Neuronal stem cell (in vitro differentiated cells): ENCODE data around the gene CENPP.
A peak's percentile ranks its signal among the peaks of the same experiment; 100 is the strongest.

Experiments
- DNase-seq: peaks from one replicate; pipeline ENCODE4 v3.0.0-alpha.2; 2013; ENCODE audit warnings: low spot score
- H2AFZ ChIP-seq: one replicate; pipeline ENCODE4 v1.6.1; 2013; ENCODE audit warnings: mild to moderate bottlenecking, low read length, inconsistent platforms
- H2AK5ac ChIP-seq: 2 replicates; pipeline ENCODE4 v1.6.1; 2013; ENCODE audit warnings: low read depth, mild to moderate bottlenecking, inconsistent platforms, low read length, moderate library complexity, mixed read lengths
- H2BK120ac ChIP-seq: 2 replicates; pipeline ENCODE4 v1.6.1; 2013; ENCODE audit warnings: low read depth, mild to moderate bottlenecking, inconsistent platforms, low read length, moderate library complexity, mixed read lengths
- H2BK12ac ChIP-seq: one replicate; pipeline ENCODE4 v1.6.1; 2013; ENCODE audit warnings: low read length, inconsistent platforms
- H2BK15ac ChIP-seq: 2 replicates; pipeline ENCODE4 v1.6.1; 2013; ENCODE audit warnings: mild to moderate bottlenecking, low read length, inconsistent platforms, mixed read lengths
- H2BK5ac ChIP-seq: one replicate; pipeline ENCODE4 v1.6.1; 2013; ENCODE audit warnings: inconsistent platforms, mild to moderate bottlenecking, low read length, moderate library complexity
- H3K14ac ChIP-seq: one replicate; pipeline ENCODE4 v1.6.1; 2013; ENCODE audit warnings: low read length, inconsistent platforms
- H3K18ac ChIP-seq: 2 replicates; pipeline ENCODE4 v1.6.1; 2013; ENCODE audit warnings: low read length, inconsistent platforms
- H3K23ac ChIP-seq: 2 replicates; pipeline ENCODE4 v1.6.1; 2013; ENCODE audit warnings: low read depth, mild to moderate bottlenecking, mixed read lengths, low read length, inconsistent platforms; ENCODE audit not compliant: poor library complexity
- H3K27ac ChIP-seq: replicated peaks from 3 replicates; pipeline ENCODE4 v1.5.1; 2013; ENCODE audit warnings: low read length, inconsistent platforms
- H3K27me3 ChIP-seq, 3 experiments: 2 replicates each; pipeline ENCODE4 v1.6.1; 2013; ENCODE audit warnings: low read length in 3 of 3, mild to moderate bottlenecking in 2 of 3, inconsistent platforms in 1 of 3, low read depth in 1 of 3, mixed read lengths in 1 of 3, moderate library complexity in 1 of 3; ENCODE audit not compliant: control insufficient read depth in 3 of 3, insufficient read depth in 3 of 3
- H3K36me3 ChIP-seq, 2 donors: replicated peaks in 1 of 2; 2 replicates each; pipeline ENCODE4 v1.6.1; 2013; ENCODE audit warnings: low read length in 2 of 2; ENCODE audit not compliant: control insufficient read depth in 2 of 2, insufficient read depth in 2 of 2
- H3K4ac ChIP-seq: 2 replicates; pipeline ENCODE4 v1.6.1; 2013; ENCODE audit warnings: inconsistent platforms, mild to moderate bottlenecking, low read length, moderate library complexity
- H3K4me1 ChIP-seq, 2 donors: 1 replicate in 1 of 2; 2 replicates in 1 of 2; pipeline ENCODE4 v1.6.1; 2013; ENCODE audit warnings: low read length in 2 of 2, low read depth in 1 of 2; ENCODE audit not compliant: control insufficient read depth in 2 of 2, insufficient read depth in 1 of 2
- H3K4me2 ChIP-seq: one replicate; pipeline ENCODE4 v1.6.1; 2013; ENCODE audit warnings: mild to moderate bottlenecking, low read length, inconsistent platforms; ENCODE audit not compliant: insufficient read depth, poor library complexity, severe bottlenecking
- H3K4me3 ChIP-seq, 2 donors: 2 replicates each; pipeline ENCODE4 v1.5.1; 2013; ENCODE audit warnings: low read length in 2 of 2, mild to moderate bottlenecking in 2 of 2, inconsistent platforms in 1 of 2, moderate library complexity in 1 of 2
- H3K79me1 ChIP-seq: one replicate; pipeline ENCODE4 v1.6.1; 2013; ENCODE audit warnings: low read depth, mild to moderate bottlenecking, inconsistent platforms, low read length, moderate library complexity
- H3K9ac ChIP-seq: one replicate; pipeline ENCODE4 v1.6.1; 2013; ENCODE audit warnings: mild to moderate bottlenecking, low read depth, low read length, inconsistent platforms; ENCODE audit not compliant: poor library complexity
- H3K9me3 ChIP-seq, 2 donors: replicated peaks in 1 of 2; 2 replicates each; pipeline versions ENCODE3 to v1.6.1; 2013; ENCODE audit warnings: low read length in 2 of 2, mild to moderate bottlenecking in 2 of 2, inconsistent platforms in 1 of 2, low read depth in 1 of 2, mixed read lengths in 1 of 2, moderate library complexity in 1 of 2; ENCODE audit not compliant: control insufficient read depth in 2 of 2, insufficient read depth in 1 of 2
- H4K8ac ChIP-seq: one replicate; pipeline ENCODE4 v1.6.1; 2013; ENCODE audit warnings: low read depth, mild to moderate bottlenecking, inconsistent platforms, low read length, moderate library complexity
- H4K91ac ChIP-seq: one replicate; pipeline ENCODE4 v1.6.1; 2013; ENCODE audit warnings: low read length, low read depth, mild to moderate bottlenecking, inconsistent platforms; ENCODE audit not compliant: poor library complexity
- WGBS, 2 donors: extraction: QIAGEN DNeasy Blood & Tissue Kit; methylation state at CpG; one replicate each; pipeline ENCODE4 v1.1.7; 2013; ENCODE audit warnings: missing lambda C conversion rate in 2 of 2, mixed read lengths in 1 of 2; ENCODE audit not compliant: insufficient read length in 2 of 2, insufficient replicate concordance in 1 of 2; ENCODE audit errors: extremely low coverage in 2 of 2; 5-methylcytosine and 5-hydroxymethylcytosine counted together

Gene CENPP

DNA sequence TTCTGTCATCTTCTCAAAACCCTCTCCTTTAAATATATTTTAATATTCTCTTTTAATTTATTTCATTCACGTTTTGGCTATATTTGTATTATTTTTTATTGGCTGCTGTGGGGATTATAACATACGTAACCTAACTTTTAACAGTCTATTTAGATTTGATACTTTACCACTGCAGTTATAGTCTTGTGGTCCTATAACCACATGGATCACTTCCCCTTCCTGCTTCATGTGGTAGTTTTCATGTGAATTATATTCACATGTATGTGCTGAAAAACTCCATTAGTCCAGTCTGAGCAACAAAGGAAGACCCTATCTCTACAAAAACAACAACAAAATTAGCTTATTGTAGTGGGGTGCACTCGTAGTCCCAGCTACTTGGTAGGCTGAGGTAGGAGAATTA lies 34.3 kb downstream of the CENPP start:
- Histone ChIP-seq H4K91ac (no peak overlapping the region), H3K9me3 (peaks cover 0 to 13% of the 10 kb centered on the region in 2 donors), H2BK12ac (no peak overlapping the region), H3K9ac (no peak overlapping the region), H3K4me1 (peaks cover 0 to 7% of the 10 kb centered on the region in 2 donors), H3K27me3 (no peaks in the 10 kb centered on the region), H3K36me3 (no peaks in the 10 kb centered on the region), H3K14ac (no peak overlapping the region), H3K79me1 (peaks cover 2% of the 10 kb centered on the region), H2AFZ (peak overlapping the region; percentile 83), H3K23ac (no peak overlapping the region), H2BK15ac (no peak overlapping the region), H2BK120ac (no peak overlapping the region), H3K4ac (no peak overlapping the region), H3K4me2 (no peak overlapping the region), H3K18ac (no peak overlapping the region), H3K27ac (no peak overlapping the region), H4K8ac (no peak overlapping the region), H2AK5ac (no peak overlapping the region), H3K4me3 (no peak overlapping the region), H2BK5ac (no peak overlapping the region)
- DNase-seq: no peak
- WGBS, 2 donors: no CpG with 5 or more reads among the region's 3 CpGs

DNA sequence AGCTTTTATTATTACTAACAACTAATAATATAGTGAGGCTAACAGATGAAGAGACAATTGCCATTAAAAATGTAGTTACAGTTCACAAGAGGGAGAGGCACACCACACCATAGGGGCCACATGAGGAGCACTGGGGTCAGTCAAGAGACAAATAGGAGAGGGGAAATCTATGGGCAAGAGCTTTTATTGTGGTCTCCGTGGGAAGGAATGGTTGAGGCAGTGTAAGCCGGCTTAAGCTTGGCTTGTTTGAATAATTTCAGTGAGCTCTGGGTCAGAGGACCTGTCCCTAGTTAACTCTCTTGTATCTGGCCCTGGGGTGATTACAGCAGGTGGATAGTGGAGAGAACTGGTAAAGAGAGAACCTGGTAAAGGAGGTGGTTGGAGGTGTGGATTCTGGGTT lies 43.3 kb downstream of the CENPP start:
- Histone ChIP-seq H3K36me3 (peaks cover 0 to 2% of the 10 kb centered on the region in 2 donors), H3K4me2 (no peak overlapping the region), H4K91ac (no peak overlapping the region), H3K4me1 (peaks cover 0 to 3% of the 10 kb centered on the region in 2 donors), H2BK15ac (no peak overlapping the region), H4K8ac (no peak overlapping the region), H2BK12ac (no peak overlapping the region), H3K27me3 (no peaks in the 10 kb centered on the region), H3K23ac (no peak overlapping the region), H3K9ac (no peak overlapping the region), H3K9me3 (no peaks in the 10 kb centered on the region), H3K14ac (no peak overlapping the region), H2AFZ (peak overlapping the region; percentile 75), H3K4ac (no peak overlapping the region), H2BK5ac (no peak overlapping the region), H3K27ac (no peak overlapping the region), H3K79me1 (no peaks in the 10 kb centered on the region), H2BK120ac (no peak overlapping the region), H3K4me3 (no peak overlapping the region), H3K18ac (no peak overlapping the region), H2AK5ac (no peak overlapping the region)
- no peak for DNase-seq
- WGBS, 2 donors: no CpG with 5 or more reads among the region's 2 CpGs

DNA sequence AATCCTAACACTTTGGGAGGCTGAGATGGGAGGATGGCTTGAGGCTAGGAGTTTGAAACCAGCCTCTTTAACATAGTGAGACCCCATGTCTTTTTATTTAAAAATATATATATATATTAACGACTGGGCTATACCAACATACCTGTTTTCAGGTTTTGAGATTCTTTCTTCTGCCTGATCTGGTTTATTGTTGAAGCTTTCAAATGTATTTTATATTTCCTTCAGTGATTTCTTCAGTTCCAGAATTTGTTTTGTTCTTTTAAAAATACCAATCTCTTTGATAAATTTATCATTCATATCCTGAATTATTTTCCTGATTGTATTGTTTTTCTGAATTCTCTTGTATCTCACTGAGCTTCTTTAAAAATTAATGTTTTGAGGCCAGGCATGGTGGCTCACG lies 47.4 kb downstream of the CENPP start:
- H2BK5ac ChIP-seq: no peak overlapping the region
- no peak overlapping the region for H2BK12ac ChIP-seq
- H3K9me3 ChIP-seq: peaks cover 0 to 2% of the 10 kb centered on the region in 2 donors
- no peak overlapping the region for H2AFZ ChIP-seq
- H3K27ac ChIP-seq: no peak overlapping the region
- H3K4me3 ChIP-seq: no peak overlapping the region
- no peaks in the 10 kb centered on the region for H3K36me3 ChIP-seq
- no peaks in the 10 kb centered on the region for H3K79me1 ChIP-seq
- H3K4ac ChIP-seq: no peak overlapping the region
- H2BK15ac ChIP-seq: no peak overlapping the region
- H3K9ac ChIP-seq: no peak overlapping the region
- H3K27me3 ChIP-seq: no peaks in the 10 kb centered on the region
- no peak overlapping the region for H3K4me2 ChIP-seq
- H3K18ac ChIP-seq: no peak overlapping the region
- no peak overlapping the region for H2BK120ac ChIP-seq
- H4K8ac ChIP-seq: no peak overlapping the region
- no peak overlapping the region for H4K91ac ChIP-seq
- peaks cover 0 to 3% of the 10 kb centered on the region in 2 donors for H3K4me1 ChIP-seq
- H3K14ac ChIP-seq: no peak overlapping the region
- H2AK5ac ChIP-seq: no peak overlapping the region
- no CpG with 5 or more reads among the region's 2 CpGs for WGBS, 2 donors
- H3K23ac ChIP-seq: no peak overlapping the region
- DNase-seq: no peak

DNA sequence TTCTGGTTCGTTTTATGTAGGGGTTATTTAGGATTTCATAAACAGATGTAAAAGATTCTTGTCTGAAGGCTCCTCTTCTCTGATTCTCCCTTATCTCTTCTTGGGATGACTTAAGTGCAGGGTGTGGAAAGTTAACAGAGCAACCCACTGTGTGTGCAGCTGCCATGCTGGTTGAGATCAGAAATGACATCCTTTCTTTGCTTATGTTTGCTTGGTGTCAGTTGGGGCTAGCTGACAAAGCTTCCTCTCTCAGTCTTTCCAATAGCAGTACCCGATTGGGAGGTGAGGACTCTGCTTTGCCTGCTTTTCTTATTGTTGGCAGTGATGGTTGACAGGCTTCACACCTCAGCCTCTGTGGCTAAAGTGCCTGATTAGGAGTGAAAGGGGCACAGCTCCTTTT lies 52.1 kb downstream of the CENPP start:
- no peak overlapping the region for H2BK12ac ChIP-seq
- H3K4ac ChIP-seq: no peak overlapping the region
- no peak overlapping the region for H4K8ac ChIP-seq
- peaks cover 0 to 2% of the 10 kb centered on the region in 2 donors for H3K9me3 ChIP-seq
- no peak overlapping the region for H3K4me2 ChIP-seq
- no peaks in the 10 kb centered on the region for H3K79me1 ChIP-seq
- no peak overlapping the region for H2BK5ac ChIP-seq
- H2AFZ ChIP-seq: peak overlapping the region; percentile 25
- no peak overlapping the region for H3K14ac ChIP-seq
- no peaks in the 10 kb centered on the region for H3K27me3 ChIP-seq
- H4K91ac ChIP-seq: no peak overlapping the region
- WGBS, 2 donors: no CpG with 5 or more reads among the region's 2 CpGs
- peaks cover 0 to 10% of the 10 kb centered on the region in 2 donors for H3K4me1 ChIP-seq
- H3K9ac ChIP-seq: no peak overlapping the region
- H3K23ac ChIP-seq: no peak overlapping the region
- no peak overlapping the region for H2AK5ac ChIP-seq
- no peak overlapping the region for H2BK15ac ChIP-seq
- H3K27ac ChIP-seq: no peak overlapping the region
- no peak overlapping the region for H3K18ac ChIP-seq
- no peaks in the 10 kb centered on the region for H3K36me3 ChIP-seq
- peak overlapping the region in 1 of 2 donors; percentile 12 for H3K4me3 ChIP-seq
- no peak overlapping the region for H2BK120ac ChIP-seq
- DNase-seq: no peak
